Esophagus muscularis mucosa (tissue), 4 donors: ENCODE measurements around the gene CHPT1. TPM values are rescaled to one million over a fixed set of nuclear protein-coding genes. Genes with fewer than 3 reads are reported as not detected.

ENCODE experiments used
- DNase-seq: peaks from one replicate; pipeline ENCODE4 v3.0.0-alpha.2; 2017; ENCODE audit errors: extremely low spot score
- H3K27ac ChIP-seq, 4 donors: fragments of 200-600 bp; sonication (generic); replicated peaks in 1 of 4; 1 replicate in 3 of 4; 2 replicates in 1 of 4; pipeline ENCODE4 v1.5.1; 2016 to 2019; ENCODE audit warnings: mild to moderate bottlenecking in 1 of 4
- H3K27me3 ChIP-seq, 4 donors: fragments of 200-600 bp; sonication (generic); one replicate each; pipeline versions ENCODE4 v1.5.1 to v1.6.0; 2016 to 2019
- H3K36me3 ChIP-seq, 4 donors: fragments of 200-600 bp; sonication (generic); one replicate each; pipeline ENCODE4 v1.5.1; 2016 to 2019
- H3K4me1 ChIP-seq, 4 donors: fragments of 200-600 bp; sonication (generic); one replicate each; pipeline ENCODE4 v1.5.1; 2016 to 2019
- H3K4me3 ChIP-seq, 4 donors: fragments of 200-600 bp; sonication (generic); 1 replicate in 2 of 4; 2 replicates in 2 of 4; pipeline ENCODE4 v1.5.1; 2016 to 2019; ENCODE audit warnings: mild to moderate bottlenecking in 4 of 4, moderate library complexity in 1 of 4
- H3K9me3 ChIP-seq, 4 donors: fragments of 200-600 bp; sonication (generic); 1 replicate in 3 of 4; 2 replicates in 1 of 4; pipeline ENCODE4 v1.5.1; 2016 to 2019
- EP300 ChIP-seq: sonication (generic); formaldehyde crosslinking; IDR thresholded peaks from one replicate; pipeline ENCODE4 v1.6.1; 2017; ENCODE audit warnings: antibody characterized with exemption
- POLR2A ChIP-seq: fragments of 450-650 bp; IDR thresholded peaks from one replicate; pipeline ENCODE4 v1.6.1; 2017; ENCODE audit warnings: antibody characterized with exemption, moderate library complexity, mild to moderate bottlenecking, low read depth
- POLR2AphosphoS5 ChIP-seq, 2 donors: sonication (generic); formaldehyde crosslinking; IDR thresholded peaks; one replicate each; pipeline ENCODE4 v1.6.1; 2017; ENCODE audit warnings: antibody characterized with exemption in 2 of 2
- WGBS: methylation state at CpG from one replicate; pipeline ENCODE4 v1.1.5; 2018; 5-methylcytosine and 5-hydroxymethylcytosine counted together
- intact Hi-C: fragments of 100-400 bp; cut with DNase I; formaldehyde crosslinking; loops from one replicate; pipeline ENCODE4 v1.15.1; 2023
- total RNA-seq, 4 donors: library from RNA; depleted of rRNA; stranded (reverse); fragments of >200 nt; gene quantifications; one replicate each; pipeline versions ENCODE4 v1.1.0 to v1.2.1, GENCODE V29; 2016
- TF ChIP-seq, protein P1 (sequence below), 3 experiments: fragments of 200-600 bp in 2 of 3; fragments of 450-650 bp in 1 of 3; sonication (generic) in 2 of 3; IDR thresholded peaks; one replicate each; pipeline ENCODE4 v1.5.1; 2017 to 2019; ENCODE audit warnings: antibody characterized with exemption in 3 of 3, mild to moderate bottlenecking in 2 of 3, moderate library complexity in 1 of 3

The CHPT1 gene
- total RNA-seq, 4 donors from 2014 or later = 57.5 to 180 (median 83.8) TPM

DNA sequence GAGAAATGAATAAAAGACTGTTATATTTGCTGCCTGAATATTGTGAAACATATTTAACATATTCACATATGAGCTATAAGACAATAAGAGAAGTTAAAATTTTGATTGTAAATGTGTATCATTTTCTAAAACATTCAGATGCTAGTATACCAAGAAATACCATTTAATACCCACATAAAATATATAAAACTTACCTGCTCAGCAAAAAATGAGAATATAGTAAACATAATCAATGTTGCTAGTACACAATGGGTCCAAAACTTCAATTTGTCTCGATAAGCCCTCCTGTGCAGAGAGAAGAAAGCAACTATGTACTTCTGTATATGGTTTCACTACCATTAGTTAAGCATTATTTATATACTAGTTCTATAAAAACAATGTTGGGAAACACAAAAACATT is 51.5 kb downstream of the CHPT1 start:
- 97% methylated on average over 1 of the region's 1 CpG for WGBS
- no peaks in the 10 kb centered on the region for H3K27me3 ChIP-seq
- no peaks in the 10 kb centered on the region for H3K9me3 ChIP-seq
- no peak overlapping the region for H3K27ac ChIP-seq
- TF ChIP-seq, protein P1, sequence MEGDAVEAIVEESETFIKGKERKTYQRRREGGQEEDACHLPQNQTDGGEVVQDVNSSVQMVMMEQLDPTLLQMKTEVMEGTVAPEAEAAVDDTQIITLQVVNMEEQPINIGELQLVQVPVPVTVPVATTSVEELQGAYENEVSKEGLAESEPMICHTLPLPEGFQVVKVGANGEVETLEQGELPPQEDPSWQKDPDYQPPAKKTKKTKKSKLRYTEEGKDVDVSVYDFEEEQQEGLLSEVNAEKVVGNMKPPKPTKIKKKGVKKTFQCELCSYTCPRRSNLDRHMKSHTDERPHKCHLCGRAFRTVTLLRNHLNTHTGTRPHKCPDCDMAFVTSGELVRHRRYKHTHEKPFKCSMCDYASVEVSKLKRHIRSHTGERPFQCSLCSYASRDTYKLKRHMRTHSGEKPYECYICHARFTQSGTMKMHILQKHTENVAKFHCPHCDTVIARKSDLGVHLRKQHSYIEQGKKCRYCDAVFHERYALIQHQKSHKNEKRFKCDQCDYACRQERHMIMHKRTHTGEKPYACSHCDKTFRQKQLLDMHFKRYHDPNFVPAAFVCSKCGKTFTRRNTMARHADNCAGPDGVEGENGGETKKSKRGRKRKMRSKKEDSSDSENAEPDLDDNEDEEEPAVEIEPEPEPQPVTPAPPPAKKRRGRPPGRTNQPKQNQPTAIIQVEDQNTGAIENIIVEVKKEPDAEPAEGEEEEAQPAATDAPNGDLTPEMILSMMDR (IDR thresholded peaks at IDR 0.05) = no peak
- no peak for TF ChIP-seq EP300
- intact Hi-C loops = no loop called here
- H3K4me1 ChIP-seq = no peaks in the 10 kb centered on the region
- H3K36me3 ChIP-seq = peaks cover 17 to 96% (median 83%) of the 10 kb centered on the region in 4 donors
- no peak overlapping the region for H3K4me3 ChIP-seq
- no peak for DNase-seq

DNA sequence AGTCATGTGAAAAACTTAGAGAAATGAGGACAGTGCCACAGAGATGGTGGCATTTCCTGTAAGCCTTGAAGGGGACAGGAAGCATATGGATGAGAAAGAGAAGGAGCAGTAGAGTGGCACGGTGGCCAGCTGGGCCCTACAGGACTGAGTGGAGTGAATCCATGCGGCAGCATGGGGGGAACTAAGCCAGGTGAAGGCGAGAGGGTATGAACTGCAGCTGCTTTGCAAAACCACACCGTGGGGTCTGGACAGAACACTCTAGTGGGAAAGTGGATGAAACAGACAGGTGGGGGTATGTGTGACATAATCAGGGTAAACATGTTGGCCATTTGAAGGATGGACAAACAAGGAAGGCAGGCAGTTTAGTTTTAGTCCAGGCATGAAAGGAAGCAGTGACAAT is 52.2 kb downstream of the CHPT1 start:
- H3K36me3 ChIP-seq = peaks cover 10 to 96% (median 82%) of the 10 kb centered on the region in 4 donors
- 73% methylated on average over 4 of the region's 4 CpGs for WGBS

DNA sequence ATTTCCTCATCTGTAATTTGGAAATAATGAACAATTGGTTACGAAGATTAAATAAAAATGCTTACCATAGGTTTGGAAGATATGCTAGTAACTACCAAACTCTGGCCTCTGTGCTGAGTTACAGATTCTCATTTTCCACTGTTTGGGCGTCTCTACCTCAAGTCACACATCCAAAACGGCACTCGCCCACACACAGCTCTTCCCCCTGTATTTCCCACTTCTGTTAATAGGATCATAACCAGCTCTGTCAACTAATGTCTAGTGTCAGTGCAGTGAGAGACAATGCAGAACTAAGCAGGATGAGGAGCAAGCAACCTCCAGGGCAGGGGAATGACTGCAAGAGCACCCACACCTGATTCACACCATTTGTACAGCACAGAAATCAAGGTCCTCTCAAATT is 52.7 kb downstream of the CHPT1 start:
- no peak overlapping the region for H3K4me3 ChIP-seq
- H3K27me3 ChIP-seq = no peaks in the 10 kb centered on the region
- no peak for TF ChIP-seq POLR2AphosphoS5 (IDR thresholded peaks at IDR 0.05)
- TF ChIP-seq, protein P1 (IDR thresholded peaks at IDR 0.05) = no peak
- no peak for TF ChIP-seq EP300
- no peak for TF ChIP-seq POLR2A
- DNase-seq = no peak
- H3K36me3 ChIP-seq = peaks cover 10 to 95% (median 82%) of the 10 kb centered on the region in 4 donors
- no peak overlapping the region for H3K27ac ChIP-seq
- intact Hi-C loops = no loop called here
- H3K9me3 ChIP-seq = no peaks in the 10 kb centered on the region
- no peaks in the 10 kb centered on the region for H3K4me1 ChIP-seq
- 74% methylated on average over 4 of the region's 4 CpGs for WGBS

More for the DNA sequence above, 52.2 kb downstream of the CHPT1 start:
- no peak for DNase-seq
- TF ChIP-seq POLR2A (no peak), POLR2AphosphoS5 (IDR thresholded peaks at IDR 0.05) (no peak), EP300 (no peak)
- TF ChIP-seq, protein P1 (IDR thresholded peaks at IDR 0.05) = no peak
- Histone ChIP-seq H3K9me3 (no peaks in the 10 kb centered on the region), H3K27ac (no peak overlapping the region), H3K4me3 (no peak overlapping the region), H3K4me1 (no peaks in the 10 kb centered on the region), H3K27me3 (no peaks in the 10 kb centered on the region)
- intact Hi-C loops = no loop called here

DNA sequence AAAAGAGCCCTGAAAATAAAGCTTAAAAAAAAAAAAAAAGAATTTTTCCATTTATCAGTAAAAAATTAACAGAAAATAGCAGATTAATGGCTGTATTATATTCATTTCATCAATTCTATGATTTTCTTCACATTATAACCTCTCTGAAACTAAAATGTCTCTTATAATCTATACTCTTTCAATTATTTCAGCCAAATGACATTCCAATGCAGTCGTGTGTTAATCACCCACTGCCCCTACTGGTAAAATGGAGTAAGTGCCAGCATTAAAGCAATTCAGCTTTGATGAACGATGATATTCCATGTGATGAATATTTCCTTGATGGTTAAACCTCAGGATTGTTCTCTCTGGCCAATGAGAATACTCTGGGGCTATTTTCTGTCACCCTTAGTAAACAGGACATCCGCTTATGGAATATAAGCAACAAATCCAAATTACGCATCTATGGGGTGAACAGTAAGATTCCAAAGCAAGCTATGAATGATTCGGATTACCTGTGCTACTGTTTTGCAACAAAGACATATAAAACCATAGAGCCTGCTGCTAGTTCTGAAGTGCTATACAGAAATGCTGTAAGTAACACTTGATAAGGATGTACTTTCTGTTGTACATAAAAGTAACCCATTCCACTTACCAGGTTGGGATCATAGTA is 62.1 kb downstream of the CHPT1 start:
- Histone ChIP-seq H3K27ac (no peak overlapping the region), H3K27me3 (no peaks in the 10 kb centered on the region), H3K9me3 (no peaks in the 10 kb centered on the region), H3K4me3 (no peak overlapping the region), H3K36me3 (peaks cover 17 to 67% (median 30%) of the 10 kb centered on the region in 4 donors), H3K4me1 (peaks cover 0 to 10% (median 3%) of the 10 kb centered on the region in 4 donors)
- WGBS = 64% methylated on average over 5 of the region's 5 CpGs
- TF ChIP-seq, protein P1 (IDR thresholded peaks at IDR 0.05) = peak; percentile 59 to 79 (median 66)
- TF ChIP-seq EP300 (no peak), POLR2AphosphoS5 (IDR thresholded peaks at IDR 0.05) (no peak), POLR2A (no peak)
- DNase-seq = no peak
- intact Hi-C loops = loop anchor here (5.0 kb wide), 1 partner anchor 342 kb away; no protein-coding TSS in a partner anchor
